Measurements from ENCODE around the gene FCHO1. TPM values are rescaled to one million over a fixed set of nuclear protein-coding genes. Genes with fewer than 3 reads are reported as not detected.

FCHO1 gene
- total and polyA plus RNA-seq, 7 experiments from 2014 or later, result 14.7 to 107 (median 79.3) TPM

GRCh38 chr19:17817668-17818363, 66.5 kb downstream of the FCHO1 start:
- no peaks in the 10 kb centered on the region for H3K27me3 Mint-ChIP-seq
- intact Hi-C loops (cut with micrococcal nuclease), result no loop called here
- peaks cover 0 to 4% (median 0%) of the 10 kb centered on the region in 7 donors for H3K4me1 Mint-ChIP-seq
- Histone ChIP-seq H3K36me3 (ENCODE audit: control insufficient read depth in 2 of 3, insufficient read depth in 3 of 3, low read length in 3 of 3) (peaks cover 0 to 7% (median 0%) of the 10 kb centered on the region in 3 experiments), H3K27ac (ENCODE audit: low read depth, low read length) (no peak overlapping the region), H3K27me3 (ENCODE audit: control insufficient read depth in 2 of 2, insufficient read depth in 2 of 2, low read length in 2 of 2) (no peaks in the 10 kb centered on the region), H3K4me3 (ENCODE audit: low read length) (no peak overlapping the region), H3K4me1 (ENCODE audit: control insufficient read depth in 2 of 2, insufficient read depth in 2 of 2, low read length in 2 of 2) (no peaks in the 10 kb centered on the region), H3K9me3 (ENCODE audit: control insufficient read depth in 2 of 3, low read length in 3 of 3) (no peaks in the 10 kb centered on the region)
- peaks cover 0 to 8% (median 0%) of the 10 kb centered on the region in 5 donors for H3K36me3 Mint-ChIP-seq
- H3K9me3 Mint-ChIP-seq, result no peaks in the 10 kb centered on the region
- no peak overlapping the region for H3K4me3 Mint-ChIP-seq
- DNase-seq, result no peak
- H3K27ac Mint-ChIP-seq, result peak overlapping the region in 2 of 9 donors; percentile 60 to 77
- ChIA-PET POLR2A (no interaction called here), CTCF (no interaction called here)
- no peak for ATAC-seq

GRCh38 chr19:17821190-17821589, 69.9 kb downstream of the FCHO1 start, which contains the start of gene INSL3:
Gene INSL3 (minus strand): TSS chr19:17821519. CDS start chr19:17821506, 13 bp downstream.
- CTCF ChIA-PET, result no interaction called here
- H3K4me3 ChIP-seq (ENCODE audit: low read length), result no peak within 1 kb of the TSS
- H3K27me3 ChIP-seq (ENCODE audit: control insufficient read depth in 2 of 2, insufficient read depth in 2 of 2, low read length in 2 of 2), result no peaks in the 10 kb centered on the region
- H3K4me1 ChIP-seq (ENCODE audit: control insufficient read depth in 2 of 2, insufficient read depth in 2 of 2, low read length in 2 of 2), result no peaks in the 10 kb centered on the region
- H3K4me1 Mint-ChIP-seq, result peaks cover 0 to 9% (median 0%) of the 10 kb centered on the region in 7 donors
- H3K27ac ChIP-seq (ENCODE audit: low read depth, low read length), result no peak within 1 kb of the TSS
- POLR2A ChIA-PET, result no interaction called here
- H3K4me3 Mint-ChIP-seq, result no peak within 1 kb of the TSS
- peaks cover 0 to 2% (median 0%) of the 10 kb centered on the region in 11 donors for H3K9me3 Mint-ChIP-seq
- intact Hi-C loops (cut with micrococcal nuclease), result no loop called here
- no peaks in the 10 kb centered on the region for H3K27me3 Mint-ChIP-seq
- DNase-seq, result no peak
- H3K36me3 ChIP-seq (ENCODE audit: control insufficient read depth in 2 of 3, insufficient read depth in 3 of 3, low read length in 3 of 3), result peaks cover 0 to 17% (median 0%) of the 10 kb centered on the region in 3 experiments
- H3K36me3 Mint-ChIP-seq, result peaks cover 0 to 11% (median 0%) of the 10 kb centered on the region in 5 donors
- peak; percentile 18 for ATAC-seq
- no peaks in the 10 kb centered on the region for H3K9me3 ChIP-seq (ENCODE audit: control insufficient read depth in 2 of 3, low read length in 3 of 3)
- H3K27ac Mint-ChIP-seq, result peak within 1 kb of the TSS in 2 of 9 donors; percentile 14 to 40

- H3K36me3 Mint-ChIP-seq, result peaks cover 4 to 17% (median 7%) of the 10 kb centered on the region in 5 donors
- H3K9me3 Mint-ChIP-seq, result peaks cover 0 to 2% (median 0%) of the 10 kb centered on the region in 11 donors
- Histone ChIP-seq H3K4me3 (ENCODE audit: low read length) (no peak overlapping the region), H3K27ac (ENCODE audit: low read depth, low read length) (no peak overlapping the region), H3K9me3 (ENCODE audit: control insufficient read depth in 2 of 3, low read length in 3 of 3) (no peaks in the 10 kb centered on the region), H3K36me3 (ENCODE audit: control insufficient read depth in 2 of 3, insufficient read depth in 3 of 3, low read length in 3 of 3) (peaks cover 0 to 41% (median 5%) of the 10 kb centered on the region in 3 experiments), H3K27me3 (ENCODE audit: control insufficient read depth in 2 of 2, insufficient read depth in 2 of 2, low read length in 2 of 2) (no peaks in the 10 kb centered on the region), H3K4me1 (ENCODE audit: control insufficient read depth in 2 of 2, insufficient read depth in 2 of 2, low read length in 2 of 2) (no peaks in the 10 kb centered on the region)
- DNase-seq, result no peak
- intact Hi-C loops (cut with micrococcal nuclease), result no loop called here
- ChIA-PET CTCF (interaction anchor here (1.0 kb wide), 1 partner anchor 32 kb away, joined by 3 read pairs; no protein-coding TSS in a partner anchor), POLR2A (interaction anchor here (0.9 to 1.0 kb wide), 2 partner anchors 16 to 23 kb away, joined by 3 to 5 read pairs; partner anchors contain the start of gene JAK3)
- no peak overlapping the region for H3K4me3 Mint-ChIP-seq
- no peaks in the 10 kb centered on the region for H3K27me3 Mint-ChIP-seq
- peak overlapping the region in 7 of 9 donors; percentile 17 to 80 (median 57) for H3K27ac Mint-ChIP-seq
- H3K4me1 Mint-ChIP-seq, result peaks cover 0 to 14% (median 5%) of the 10 kb centered on the region in 7 donors
- ATAC-seq, result no peak
These were observed 73.1 kb downstream of the FCHO1 start for GRCh38 chr19:17824339-17824738.

GRCh38 chr19:17826508-17827056, 75.3 kb downstream of the FCHO1 start:
- CTCF ChIA-PET, result no interaction called here

GRCh38 chr19:17829855-17830566, 78.7 kb downstream of the FCHO1 start:
- ATAC-seq (no peak), DNase-seq (no peak)
- peaks cover 0 to 2% (median 0%) of the 10 kb centered on the region in 11 donors for H3K9me3 Mint-ChIP-seq
- H3K27me3 ChIP-seq (ENCODE audit: control insufficient read depth in 2 of 2, insufficient read depth in 2 of 2, low read length in 2 of 2), result no peaks in the 10 kb centered on the region
- H3K4me3 ChIP-seq (ENCODE audit: low read length), result no peak overlapping the region
- peaks cover 19 to 88% (median 35%) of the 10 kb centered on the region in 3 experiments for H3K36me3 ChIP-seq (ENCODE audit: control insufficient read depth in 2 of 3, insufficient read depth in 3 of 3, low read length in 3 of 3)
- intact Hi-C loops (cut with micrococcal nuclease), result no loop called here
- no peaks in the 10 kb centered on the region for H3K9me3 ChIP-seq (ENCODE audit: control insufficient read depth in 2 of 3, low read length in 3 of 3)
- no peak overlapping the region for H3K27ac ChIP-seq (ENCODE audit: low read depth, low read length)
- peaks cover 5 to 57% (median 13%) of the 10 kb centered on the region in 5 donors for H3K36me3 Mint-ChIP-seq
- H3K27me3 Mint-ChIP-seq, result no peaks in the 10 kb centered on the region
- POLR2A ChIA-PET, result interaction anchor here (0.9 kb wide), 1 partner anchor 20 kb away, joined by 5 read pairs; no protein-coding TSS in a partner anchor
- peak overlapping the region in 4 of 9 donors; percentile 7 to 59 (median 16) for H3K27ac Mint-ChIP-seq
- H3K4me1 Mint-ChIP-seq, result peaks cover 0 to 20% (median 7%) of the 10 kb centered on the region in 7 donors
- H3K4me3 Mint-ChIP-seq, result no peak overlapping the region
- CTCF ChIA-PET, result no interaction called here
- no peaks in the 10 kb centered on the region for H3K4me1 ChIP-seq (ENCODE audit: control insufficient read depth in 2 of 2, insufficient read depth in 2 of 2, low read length in 2 of 2)

More at GRCh38 chr19:17826508-17827056, 75.3 kb downstream of the FCHO1 start:
- peaks cover 4 to 32% (median 7%) of the 10 kb centered on the region in 5 donors for H3K36me3 Mint-ChIP-seq
- peaks cover 0 to 17% (median 5%) of the 10 kb centered on the region in 7 donors for H3K4me1 Mint-ChIP-seq
- H3K27ac Mint-ChIP-seq, result peak overlapping the region in 1 of 9 donors; percentile 43
- Histone ChIP-seq H3K4me3 (ENCODE audit: low read length) (no peak overlapping the region), H3K9me3 (ENCODE audit: control insufficient read depth in 2 of 3, low read length in 3 of 3) (no peaks in the 10 kb centered on the region), H3K4me1 (ENCODE audit: control insufficient read depth in 2 of 2, insufficient read depth in 2 of 2, low read length in 2 of 2) (no peaks in the 10 kb centered on the region), H3K36me3 (ENCODE audit: control insufficient read depth in 2 of 3, insufficient read depth in 3 of 3, low read length in 3 of 3) (peaks cover 1 to 62% (median 14%) of the 10 kb centered on the region in 3 experiments), H3K27me3 (ENCODE audit: control insufficient read depth in 2 of 2, insufficient read depth in 2 of 2, low read length in 2 of 2) (no peaks in the 10 kb centered on the region), H3K27ac (ENCODE audit: low read depth, low read length) (no peak overlapping the region)
- DNase-seq (no peak), ATAC-seq (no peak)
- POLR2A ChIA-PET, result interaction anchor here (0.5 to 0.6 kb wide), 3 partner anchors 25 to 95 kb away, joined by 3 to 6 read pairs (median 3); no protein-coding TSS in a partner anchor
- intact Hi-C loops (cut with micrococcal nuclease), result no loop called here
- peaks cover 0 to 2% (median 0%) of the 10 kb centered on the region in 11 donors for H3K9me3 Mint-ChIP-seq
- H3K27me3 Mint-ChIP-seq, result no peaks in the 10 kb centered on the region
- H3K4me3 Mint-ChIP-seq, result no peak overlapping the region

Measured in naive thymus-derived CD4-positive, alpha-beta T cell (primary cell).